OCI-LY1 (cell line): ENCODE measurements around the gene CHI3L1.

ENCODE experiments used
- CTCF ChIP-seq: fragments of 200-600 bp; sonication (generic), shearing (Covaris generic); IDR thresholded peaks from 2 replicates; pipeline ENCODE4 v1.5.1; 2017; ENCODE audit warnings: mild to moderate bottlenecking, antibody characterized with exemption, low read length, moderate library complexity, mixed read lengths
- EZH2 ChIP-seq: fragments of 200-600 bp; sonication (generic), shearing (Covaris generic); IDR thresholded peaks from 2 replicates; pipeline ENCODE4 v1.8.0; 2017; ENCODE audit warnings: borderline replicate concordance, mixed run types, mild to moderate bottlenecking, antibody characterized with exemption, low read length, moderate library complexity, mixed read lengths

GRCh38 chr1:203186446-203187303, at the start of gene CHI3L1:
- TF ChIP-seq CTCF (no peak), EZH2 (no peak)
